Lung (tissue), 12 donors: ENCODE measurements around the gene VPS37B. TPM values are rescaled to one million over a fixed set of nuclear protein-coding genes. Genes with fewer than 3 reads are reported as not detected.

ENCODE experiments used
- ATAC-seq: fragments of 200-7000 bp; cut with Tn5 transposase; one replicate; pipeline ENCODE4 v1.9.1; 2020; ENCODE audit warnings: moderate number of reproducible peaks; ENCODE audit not compliant: insufficient read depth, low FRiP score
- DNase-seq, 3 donors: peaks; one replicate each; pipeline ENCODE4 v3.0.0-alpha.2; 2013 to 2017
- H3K27ac ChIP-seq, 2 donors: one replicate each; pipeline ENCODE4 v1.5.1; 2013; ENCODE audit warnings: mild to moderate bottlenecking in 2 of 2, moderate library complexity in 2 of 2, control low read depth in 1 of 2, inconsistent platforms in 1 of 2, low read depth in 1 of 2, low read length in 1 of 2
- H3K27me3 ChIP-seq, 3 donors: one replicate each; pipeline ENCODE4 v1.5.1; 2013; ENCODE audit warnings: low read length in 2 of 3; ENCODE audit not compliant: control insufficient read depth in 3 of 3, insufficient read depth in 3 of 3
- H3K36me3 ChIP-seq, 4 donors: one replicate each; pipeline ENCODE4 v1.5.1; 2013; ENCODE audit warnings: low read length in 4 of 4, mild to moderate bottlenecking in 1 of 4, moderate library complexity in 1 of 4; ENCODE audit not compliant: control insufficient read depth in 4 of 4, insufficient read depth in 4 of 4
- H3K4me1 ChIP-seq, 5 donors: one replicate each; pipeline ENCODE4 v1.5.1; 2013; ENCODE audit warnings: low read length in 5 of 5, mild to moderate bottlenecking in 2 of 5, moderate library complexity in 1 of 5; ENCODE audit not compliant: control insufficient read depth in 5 of 5, insufficient read depth in 5 of 5
- H3K4me3 ChIP-seq: one replicate; pipeline ENCODE4 v1.5.1; 2013; ENCODE audit warnings: mild to moderate bottlenecking, control low read depth, moderate library complexity
- H3K9ac ChIP-seq, 2 donors: one replicate each; pipeline ENCODE4 v1.5.1; 2013; ENCODE audit warnings: low read length in 2 of 2, control low read depth in 1 of 2; ENCODE audit not compliant: insufficient read depth in 1 of 2
- H3K9me3 ChIP-seq, 4 donors: one replicate each; pipeline ENCODE4 v1.5.1; 2013; ENCODE audit warnings: low read length in 3 of 4, mild to moderate bottlenecking in 1 of 4, moderate library complexity in 1 of 4; ENCODE audit not compliant: control insufficient read depth in 4 of 4, insufficient read depth in 3 of 4
- CTCF ChIP-seq: IDR thresholded peaks from 2 replicates; pipeline ENCODE4 v1.5.1; 2012; ENCODE audit warnings: mild to moderate bottlenecking; ENCODE audit errors: control extremely low read depth, extremely low read depth
- WGBS, 2 donors: extraction: QIAGEN DNeasy Blood & Tissue Kit; methylation state at CpG; one replicate each; pipeline ENCODE4 v1.1.7; 2013; 5-methylcytosine and 5-hydroxymethylcytosine counted together
- polyA plus RNA-seq, 2 donors: library from polyadenylated mRNA; stranded (reverse); fragments of 200-250 nt; gene quantifications; one replicate each; pipeline ENCODE4 v1.2.1, GENCODE V29; 2013
- total RNA-seq, 2 donors: library from RNA; depleted of rRNA in 1 of 2; stranded (reverse); fragments of >200 nt in 1 of 2; gene quantifications; one replicate each; pipeline ENCODE4 v1.2.1, GENCODE V29; 2014 to 2021
- donor health status: control.
- donor health status: control.
- donor health status: Bipolar disorder and iron deficiency.
- donor health status: healthy.
- donor health status: DM: yes; HTN: yes; CAD: no.

Gene VPS37B
- total and polyA plus RNA-seq, 4 donors: 31.0 to 44.1 (median 42.3) TPM

GRCh38 chr12:122870163-122870842, 25.6 kb downstream of the VPS37B start:
- H3K36me3 ChIP-seq: peaks cover 0 to 42% (median 21%) of the 10 kb centered on the region in 4 donors
- no peaks in the 10 kb centered on the region for H3K27me3 ChIP-seq
- H3K27ac ChIP-seq: peak overlapping the region in 1 of 2 donors; percentile 71
- TF ChIP-seq CTCF: no peak
- WGBS, 2 donors: 84 to 87% methylated on average over 11 of the region's 11 CpGs
- DNase-seq: no peak
- no peaks in the 10 kb centered on the region for H3K9me3 ChIP-seq
- H3K9ac ChIP-seq: no peak overlapping the region
- peaks cover 24 to 37% (median 36%) of the 10 kb centered on the region in 5 donors for H3K4me1 ChIP-seq
- no peak for ATAC-seq
- no peak overlapping the region for H3K4me3 ChIP-seq

- no peaks in the 10 kb centered on the region for H3K27me3 ChIP-seq
- no peaks in the 10 kb centered on the region for H3K9me3 ChIP-seq
- H3K36me3 ChIP-seq: peaks cover 0 to 46% (median 22%) of the 10 kb centered on the region in 4 donors
- DNase-seq: no peak
- H3K4me1 ChIP-seq: peaks cover 24 to 37% (median 33%) of the 10 kb centered on the region in 5 donors
- no peak for TF ChIP-seq CTCF
- no peak for ATAC-seq
- H3K4me3 ChIP-seq: no peak overlapping the region
- 97 to 98% methylated on average over 8 of the region's 8 CpGs for WGBS, 2 donors
- H3K9ac ChIP-seq: no peak overlapping the region
- no peak overlapping the region for H3K27ac ChIP-seq
Measured at GRCh38 chr12:122869207-122869973, 26.5 kb downstream of the VPS37B start.

GRCh38 chr12:122868471-122869177, 27.3 kb downstream of the VPS37B start:
- Histone ChIP-seq H3K27me3 (no peaks in the 10 kb centered on the region), H3K4me1 (peaks cover 19 to 36% (median 27%) of the 10 kb centered on the region in 5 donors), H3K9ac (no peak overlapping the region), H3K36me3 (peaks cover 0 to 50% (median 25%) of the 10 kb centered on the region in 4 donors), H3K4me3 (no peak overlapping the region), H3K27ac (peak overlapping the region; percentile 85 to 88), H3K9me3 (no peaks in the 10 kb centered on the region)
- no peak for DNase-seq
- WGBS, 2 donors: 90 to 91% methylated on average over 13 of the region's 13 CpGs
- no peak for ATAC-seq
- no peak for TF ChIP-seq CTCF
